ENCODE data around the gene MSANTD2.
A peak's percentile ranks its signal among the peaks of the same experiment; 100 is the strongest.

The MSANTD2 gene

DNA sequence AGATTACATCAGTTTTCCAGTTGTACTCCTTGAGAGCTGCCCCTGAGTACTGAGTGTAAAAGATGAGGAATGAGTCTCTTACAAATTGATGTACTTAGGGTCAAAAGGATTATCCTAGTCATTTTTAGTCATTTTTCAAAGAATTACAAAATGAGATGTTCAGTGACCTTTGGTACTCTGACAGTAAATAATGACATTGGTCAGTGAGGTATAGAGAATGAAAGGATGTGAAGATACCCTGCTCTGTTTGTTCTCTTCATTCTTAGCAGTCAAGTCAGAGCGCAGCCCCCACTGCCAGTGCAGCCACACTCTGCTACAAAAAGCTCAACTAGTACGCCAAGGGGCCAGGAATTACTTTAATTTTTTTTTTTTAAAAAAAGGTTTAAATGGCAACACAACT, 34.0 kb downstream of the MSANTD2 start:
- no peak overlapping the region for H3K9ac ChIP-seq (ENCODE audit: low read depth, low read length)
- H3K36me3 ChIP-seq (ENCODE audit: insufficient read depth, low read depth, low read length), result peaks cover 54% of the 10 kb centered on the region
- H3K4me1 ChIP-seq (ENCODE audit: insufficient read depth, low read length), result no peaks in the 10 kb centered on the region
- H3K9me3 ChIP-seq (ENCODE audit: insufficient read depth, low read depth, low read length), result no peaks in the 10 kb centered on the region
- H3K27ac ChIP-seq (ENCODE audit: low read length), result no peak overlapping the region
- no peak overlapping the region for H3K4me3 ChIP-seq (ENCODE audit: low read length)
- peaks cover 24% of the 10 kb centered on the region for H3K27me3 ChIP-seq (ENCODE audit: insufficient read depth, low read length)

DNA sequence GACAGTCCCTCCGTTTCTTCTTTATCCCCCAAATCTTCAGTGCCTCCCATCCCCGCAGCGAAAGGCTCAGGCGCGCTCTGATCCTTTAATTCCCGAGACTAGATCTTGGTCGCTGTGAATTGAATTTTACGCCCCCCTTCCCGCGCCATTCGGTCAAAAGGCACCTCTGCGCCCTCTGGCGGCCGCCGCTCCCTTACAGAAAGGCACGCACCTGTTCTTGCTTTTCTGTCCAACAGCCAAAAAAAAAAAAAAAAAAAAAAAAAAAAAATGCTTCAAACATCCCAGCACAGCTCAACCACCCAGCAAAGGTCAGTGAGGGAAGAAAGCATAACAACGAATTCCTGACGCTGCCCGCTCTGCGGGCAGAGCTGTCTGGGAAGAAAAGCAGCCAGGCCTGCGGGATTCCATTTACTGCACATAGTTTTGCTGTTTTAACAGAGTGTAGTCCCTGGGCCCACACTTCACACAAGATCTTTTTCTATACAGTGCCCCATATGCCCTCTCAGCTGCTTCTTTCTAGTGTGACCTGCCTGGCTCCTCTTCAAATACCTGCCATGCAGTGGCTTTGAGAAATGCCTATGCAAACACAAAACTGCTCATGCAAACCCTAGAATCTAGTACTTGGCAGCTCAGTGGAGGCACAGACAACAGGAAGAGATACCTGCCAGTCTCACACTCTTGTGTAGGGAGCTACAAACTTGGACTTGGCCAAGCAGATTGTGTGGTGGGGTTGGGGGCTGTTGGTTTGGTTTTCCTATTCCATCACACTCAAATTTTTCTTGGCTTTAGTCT, 36.9 kb downstream of the MSANTD2 start:
- H3K4me3 ChIP-seq (ENCODE audit: low read length), result peak overlapping the region; percentile 69

DNA sequence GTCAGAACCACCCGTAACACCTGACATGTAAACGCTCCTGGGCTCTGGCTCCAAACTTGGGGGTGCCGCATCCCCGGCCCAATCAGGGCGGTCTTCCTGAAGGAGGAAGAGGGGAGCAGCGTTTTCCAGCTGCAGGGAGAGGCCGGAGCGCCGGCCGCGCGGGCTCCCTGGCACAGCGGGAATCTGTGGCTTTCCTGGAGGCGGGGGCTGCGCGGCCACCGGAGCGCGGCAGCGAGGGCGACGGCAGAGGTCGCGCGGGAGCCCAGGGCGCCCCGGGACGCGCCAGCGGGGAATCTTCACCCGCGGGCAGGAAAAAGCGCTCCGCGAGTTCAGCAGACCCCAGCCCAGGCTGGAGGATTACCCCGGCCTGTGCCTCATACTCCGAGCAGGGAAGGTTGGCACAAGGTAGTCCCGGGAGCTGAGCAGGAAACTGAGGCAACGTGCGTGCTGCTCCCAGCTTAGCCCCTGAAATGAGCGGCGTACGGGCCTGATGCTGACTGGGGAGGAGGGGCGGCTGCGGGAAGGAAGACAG, 37.5 kb downstream of the MSANTD2 start:
- Histone ChIP-seq H3K36me3 (ENCODE audit: insufficient read depth, low read depth, low read length) (peaks cover 28% of the 10 kb centered on the region), H3K4me3 (ENCODE audit: low read length) (peak overlapping the region; percentile 69), H3K27ac (ENCODE audit: low read length) (no peak overlapping the region), H3K9ac (ENCODE audit: low read depth, low read length) (no peak overlapping the region), H3K4me1 (ENCODE audit: insufficient read depth, low read length) (peaks cover 18% of the 10 kb centered on the region; the same call in 1 of the 2 replicates), H3K9me3 (ENCODE audit: insufficient read depth, low read depth, low read length) (no peaks in the 10 kb centered on the region), H3K27me3 (ENCODE audit: insufficient read depth, low read length) (peaks cover 59% of the 10 kb centered on the region)

More for the DNA sequence above, 36.9 kb downstream of the MSANTD2 start:
- H3K9ac ChIP-seq (ENCODE audit: low read depth, low read length), result no peak overlapping the region
- peaks cover 33% of the 10 kb centered on the region for H3K36me3 ChIP-seq (ENCODE audit: insufficient read depth, low read depth, low read length)
- peaks cover 14% of the 10 kb centered on the region; the same call in 1 of the 2 replicates for H3K4me1 ChIP-seq (ENCODE audit: insufficient read depth, low read length)
- no peaks in the 10 kb centered on the region for H3K9me3 ChIP-seq (ENCODE audit: insufficient read depth, low read depth, low read length)
- H3K27ac ChIP-seq (ENCODE audit: low read length), result no peak overlapping the region
- peaks cover 52% of the 10 kb centered on the region for H3K27me3 ChIP-seq (ENCODE audit: insufficient read depth, low read length)

DNA sequence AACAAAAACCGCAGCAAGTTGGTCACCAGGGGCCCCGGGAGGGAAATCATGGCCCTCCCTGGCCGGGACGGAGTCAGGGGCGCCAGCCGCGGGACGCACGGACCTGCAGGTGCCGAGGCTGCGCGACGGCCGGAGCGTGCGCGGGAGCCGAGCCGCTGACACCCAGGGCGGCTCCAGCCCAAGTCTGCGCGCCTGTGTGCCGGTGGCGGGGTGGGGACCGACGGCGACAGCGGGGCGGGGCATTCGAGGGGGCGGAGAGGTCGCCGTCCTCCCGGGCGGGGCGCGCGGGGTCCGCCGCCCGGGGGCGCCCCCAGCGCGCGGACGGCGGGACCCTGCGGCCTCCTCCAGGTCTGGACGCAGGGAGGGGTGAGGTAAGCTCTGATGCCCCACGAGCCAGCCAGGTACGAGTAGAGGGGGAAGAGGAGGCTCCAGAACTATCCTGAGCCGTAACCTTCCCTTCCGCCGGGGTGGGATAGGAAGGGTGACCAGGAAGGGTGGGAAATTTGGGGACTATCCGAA, 38.0 kb downstream of the MSANTD2 start, which contains the start of gene ESAM:
ESAM (minus strand) TSS at position 186 of the 519 bp plus-strand sequence; CDS start at position 50, 136 bp downstream.
- H3K4me3 ChIP-seq (ENCODE audit: low read length), result peak within 1 kb of the TSS; percentile 69
- H3K9me3 ChIP-seq (ENCODE audit: insufficient read depth, low read depth, low read length), result no peaks in the 10 kb centered on the region
- no peak within 1 kb of the TSS for H3K27ac ChIP-seq (ENCODE audit: low read length)
- no peak within 1 kb of the TSS for H3K9ac ChIP-seq (ENCODE audit: low read depth, low read length)
- peaks cover 23% of the 10 kb centered on the region for H3K36me3 ChIP-seq (ENCODE audit: insufficient read depth, low read depth, low read length)
- H3K27me3 ChIP-seq (ENCODE audit: insufficient read depth, low read length), result peaks cover 64% of the 10 kb centered on the region
- H3K4me1 ChIP-seq (ENCODE audit: insufficient read depth, low read length), result peaks cover 19% of the 10 kb centered on the region; the same call in 1 of the 2 replicates

DNA sequence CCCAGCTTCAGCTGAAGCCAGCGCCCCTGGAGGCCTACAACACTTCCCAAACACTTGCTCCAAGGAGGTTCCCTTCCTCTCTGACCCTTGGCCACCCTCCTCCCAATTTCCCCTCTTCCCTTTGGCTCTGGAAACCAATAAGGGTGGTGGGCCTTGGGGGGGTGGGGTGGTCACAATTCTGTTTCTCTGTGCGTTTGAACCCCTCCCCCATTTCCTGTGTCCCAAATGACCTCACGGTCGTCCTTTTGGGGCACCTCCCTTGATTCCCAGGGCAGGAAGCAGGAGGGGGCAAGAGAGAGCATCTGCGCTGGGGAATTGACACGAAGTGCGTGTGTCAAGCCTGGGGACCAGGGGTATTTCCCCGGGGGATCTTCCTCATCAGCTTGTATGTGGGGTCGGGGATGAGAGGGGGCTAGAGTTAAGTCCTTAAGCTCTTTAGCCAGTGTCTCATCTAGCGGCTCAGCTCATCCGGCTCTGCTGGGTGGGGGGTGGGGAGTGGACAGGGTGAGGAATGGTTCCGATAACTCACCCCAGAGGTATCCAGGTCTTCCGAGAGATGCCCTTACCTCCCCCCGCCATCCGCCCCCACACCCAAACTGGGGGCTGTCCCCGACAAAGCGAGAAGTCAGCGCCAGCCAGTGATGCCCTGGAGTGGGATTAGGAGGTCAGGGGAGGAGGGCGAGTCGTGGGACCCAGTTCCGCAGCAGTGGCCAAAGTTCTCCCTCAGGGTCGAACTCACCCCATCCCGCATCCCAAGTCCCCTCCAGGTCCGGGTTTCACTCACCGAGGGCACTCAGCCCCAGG, 38.7 kb downstream of the MSANTD2 start:
- Histone ChIP-seq H3K4me3 (ENCODE audit: low read length) (peak overlapping the region; percentile 69), H3K4me1 (ENCODE audit: insufficient read depth, low read length) (peaks cover 19% of the 10 kb centered on the region; the same call in 1 of the 2 replicates), H3K27ac (ENCODE audit: low read length) (no peak overlapping the region), H3K9me3 (ENCODE audit: insufficient read depth, low read depth, low read length) (no peaks in the 10 kb centered on the region), H3K36me3 (ENCODE audit: insufficient read depth, low read depth, low read length) (peaks cover 17% of the 10 kb centered on the region), H3K9ac (ENCODE audit: low read depth, low read length) (no peak overlapping the region), H3K27me3 (ENCODE audit: insufficient read depth, low read length) (peaks cover 70% of the 10 kb centered on the region)

DNA sequence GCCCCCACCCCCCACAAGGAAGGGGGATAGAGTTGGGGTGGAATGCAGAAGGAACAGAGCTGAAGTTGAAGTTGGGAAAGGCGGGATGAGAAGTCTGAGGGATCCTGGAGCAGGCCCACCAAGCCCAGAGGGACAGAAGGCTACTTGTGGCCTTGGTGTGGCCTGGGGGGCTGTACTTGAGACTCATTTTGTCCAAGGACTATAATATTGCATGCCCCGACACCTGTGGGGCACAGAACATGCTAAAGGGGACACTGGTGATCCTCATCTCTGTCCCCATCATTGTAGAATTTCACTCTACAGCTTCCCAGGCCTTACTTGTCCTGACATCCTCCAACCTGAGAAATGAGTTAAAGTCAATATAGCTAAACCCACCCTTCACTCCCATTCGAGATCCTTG, 39.4 kb downstream of the MSANTD2 start:
- no peak overlapping the region for H3K27ac ChIP-seq (ENCODE audit: low read length)
- peaks cover 77% of the 10 kb centered on the region for H3K27me3 ChIP-seq (ENCODE audit: insufficient read depth, low read length)
- H3K4me3 ChIP-seq (ENCODE audit: low read length), result no peak overlapping the region
- H3K36me3 ChIP-seq (ENCODE audit: insufficient read depth, low read depth, low read length), result peaks cover 12% of the 10 kb centered on the region
- peaks cover 19% of the 10 kb centered on the region; the same call in 1 of the 2 replicates for H3K4me1 ChIP-seq (ENCODE audit: insufficient read depth, low read length)
- no peak overlapping the region for H3K9ac ChIP-seq (ENCODE audit: low read depth, low read length)
- H3K9me3 ChIP-seq (ENCODE audit: insufficient read depth, low read depth, low read length), result no peaks in the 10 kb centered on the region

DNA sequence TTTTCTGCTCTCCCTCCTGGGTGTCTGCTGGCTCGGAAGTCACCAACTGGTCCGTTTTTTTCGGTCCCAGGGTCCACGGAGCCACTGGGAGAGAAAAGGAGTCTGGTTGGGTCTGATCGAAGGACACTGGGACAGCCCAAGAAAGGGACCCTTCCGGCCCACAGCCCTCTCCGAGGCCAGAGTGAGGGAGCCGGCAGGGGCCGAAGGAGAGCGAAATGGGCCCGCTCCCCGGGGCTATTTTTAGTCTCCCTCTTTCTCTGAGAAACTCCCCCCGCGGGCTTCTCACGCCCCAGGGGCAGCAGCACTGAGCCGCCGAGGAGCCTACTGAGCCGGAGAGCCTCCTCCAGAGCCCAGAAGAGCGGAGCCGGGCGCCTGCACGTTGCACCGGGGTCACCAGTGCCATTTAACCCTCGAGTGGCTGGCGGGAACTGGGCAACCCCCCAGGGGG, 40.0 kb downstream of the MSANTD2 start:
- H3K4me1 ChIP-seq (ENCODE audit: insufficient read depth, low read length), result peaks cover 19% of the 10 kb centered on the region; the same call in 1 of the 2 replicates
- peak overlapping the region; percentile 36; the same call in 1 of the 2 replicates for H3K4me3 ChIP-seq (ENCODE audit: low read length)
- H3K27me3 ChIP-seq (ENCODE audit: insufficient read depth, low read length), result peaks cover 83% of the 10 kb centered on the region
- H3K27ac ChIP-seq (ENCODE audit: low read length), result no peak overlapping the region
- H3K9me3 ChIP-seq (ENCODE audit: insufficient read depth, low read depth, low read length), result no peaks in the 10 kb centered on the region
- H3K36me3 ChIP-seq (ENCODE audit: insufficient read depth, low read depth, low read length), result peaks cover 10% of the 10 kb centered on the region
- H3K9ac ChIP-seq (ENCODE audit: low read depth, low read length), result no peak overlapping the region

DNA sequence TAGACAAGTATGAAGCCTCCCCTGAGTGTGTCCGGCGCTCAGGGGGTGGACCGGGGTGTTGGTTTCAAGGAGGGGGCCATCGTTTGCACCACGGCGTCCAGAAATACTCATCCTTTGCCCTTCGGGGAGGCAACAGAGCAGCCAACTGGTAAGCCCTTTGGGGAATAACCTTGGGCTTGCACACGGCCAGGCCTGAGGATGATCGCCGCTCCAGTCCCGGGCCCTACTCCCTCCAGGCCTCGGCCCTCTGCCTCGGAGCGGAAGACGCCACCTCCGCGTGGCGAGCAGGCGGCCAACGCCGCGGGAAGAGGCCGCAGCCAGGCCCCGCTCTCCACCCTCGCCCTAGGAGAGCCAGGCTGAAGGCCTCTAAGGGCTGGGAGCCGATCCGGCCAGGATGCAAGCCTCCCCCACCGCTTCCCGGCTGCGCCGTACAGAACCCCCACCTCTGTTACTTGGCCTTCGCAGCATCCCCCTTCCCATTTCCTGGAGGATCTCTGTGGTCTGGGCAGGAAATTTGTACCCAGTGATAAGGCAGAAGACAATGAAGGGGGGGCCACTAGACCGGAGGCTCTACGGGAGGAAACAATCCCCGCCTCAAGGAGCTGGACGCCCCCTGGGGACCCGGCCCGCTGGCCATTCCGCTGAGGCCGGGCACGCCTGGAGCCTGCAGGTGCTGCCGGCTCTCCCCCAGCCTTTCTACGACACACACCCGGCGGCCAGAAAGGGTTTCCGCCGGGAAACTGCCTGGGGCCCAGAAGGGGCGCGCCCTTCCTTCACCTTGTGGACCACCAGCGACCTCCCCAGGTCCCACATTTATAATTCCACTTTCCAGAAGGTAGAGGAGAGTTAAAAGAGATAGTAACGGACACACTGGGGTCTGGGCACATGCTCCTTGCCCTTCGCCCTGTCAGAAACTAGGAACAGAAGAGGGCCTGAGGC, 40.7 kb downstream of the MSANTD2 start:
- H3K9me3 ChIP-seq (ENCODE audit: insufficient read depth, low read depth, low read length), result no peaks in the 10 kb centered on the region
- H3K27ac ChIP-seq (ENCODE audit: low read length), result no peak overlapping the region
- H3K4me3 ChIP-seq (ENCODE audit: low read length), result peak overlapping the region; percentile 54; the same call in 1 of the 2 replicates
- peaks cover 3% of the 10 kb centered on the region for H3K36me3 ChIP-seq (ENCODE audit: insufficient read depth, low read depth, low read length)
- H3K9ac ChIP-seq (ENCODE audit: low read depth, low read length), result no peak overlapping the region
- H3K27me3 ChIP-seq (ENCODE audit: insufficient read depth, low read length), result peaks cover 90% of the 10 kb centered on the region
- H3K4me1 ChIP-seq (ENCODE audit: insufficient read depth, low read length), result peaks cover 19% of the 10 kb centered on the region; the same call in 1 of the 2 replicates

DNA sequence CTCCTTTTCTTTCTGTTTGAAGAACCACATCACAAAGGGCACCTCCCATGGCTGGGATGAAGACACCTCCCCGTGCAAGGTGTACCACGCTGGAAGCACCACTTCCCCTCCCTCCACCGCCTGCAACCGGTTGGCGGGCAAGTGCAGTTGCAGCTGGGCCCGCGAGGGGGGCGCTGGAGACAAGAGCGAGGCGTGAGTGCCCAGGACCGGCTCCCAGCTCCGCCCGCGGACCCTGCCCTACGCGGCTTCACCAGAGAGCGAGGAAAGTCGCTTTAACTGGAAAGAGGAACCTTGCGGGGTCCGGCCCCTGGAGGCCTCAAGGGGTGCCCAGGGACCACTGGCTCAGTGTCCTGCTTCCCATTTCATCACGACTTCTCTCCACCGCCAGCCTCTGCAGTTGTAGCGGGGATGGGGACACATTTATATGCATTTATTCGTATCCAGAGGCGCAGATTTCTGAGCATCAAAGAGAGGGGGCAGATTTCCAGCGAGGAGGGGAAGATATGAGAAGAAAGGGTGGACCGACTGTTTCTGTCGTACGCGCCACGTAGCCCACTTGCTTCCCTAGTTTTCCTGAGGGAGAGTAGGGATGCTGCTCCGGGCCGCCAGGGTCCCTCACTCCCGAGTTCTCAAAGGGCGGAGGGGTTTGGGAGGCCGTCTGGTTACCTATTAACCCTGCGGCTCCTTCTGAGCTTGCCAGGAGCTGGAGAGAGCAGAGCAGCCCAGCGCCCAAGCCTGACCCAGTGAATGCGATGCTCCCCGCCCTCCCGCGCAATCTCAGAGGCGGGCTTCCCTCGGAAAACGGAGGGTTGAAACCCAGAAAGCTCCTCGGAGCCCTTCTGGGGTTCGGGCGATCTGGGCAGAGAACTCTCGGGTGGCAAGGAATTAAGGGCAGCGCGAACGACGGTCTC, 41.6 kb downstream of the MSANTD2 start:
- peak overlapping the region; percentile 54 for H3K4me3 ChIP-seq (ENCODE audit: low read length)
- H3K4me1 ChIP-seq (ENCODE audit: insufficient read depth, low read length), result peaks cover 19% of the 10 kb centered on the region; the same call in 1 of the 2 replicates

DNA sequence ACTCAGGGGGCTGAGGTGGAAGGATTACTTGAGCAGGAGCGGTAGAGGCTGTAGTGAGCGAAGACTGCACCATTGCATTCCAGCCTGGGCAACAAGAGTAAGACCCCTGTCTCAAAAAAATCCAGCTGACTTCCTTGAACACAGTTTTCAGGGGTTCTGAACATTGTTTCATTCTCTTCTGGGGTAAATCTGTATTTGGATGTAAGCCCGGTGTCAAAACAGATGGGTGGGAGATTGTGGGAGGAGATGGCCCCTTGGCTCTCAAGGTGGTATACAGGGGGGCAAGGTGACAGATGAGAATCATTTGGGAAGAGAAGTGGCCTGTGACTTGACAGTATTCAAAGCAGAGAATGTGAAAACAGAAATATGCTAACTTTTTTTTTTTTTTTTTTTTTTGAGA, 42.9 kb downstream of the MSANTD2 start:
- H3K9ac ChIP-seq (ENCODE audit: low read depth, low read length), result no peak overlapping the region
- H3K27me3 ChIP-seq (ENCODE audit: insufficient read depth, low read length), result peaks cover 100% of the 10 kb centered on the region
- no peak overlapping the region for H3K27ac ChIP-seq (ENCODE audit: low read length)
- no peak overlapping the region for H3K4me3 ChIP-seq (ENCODE audit: low read length)
- no peaks in the 10 kb centered on the region for H3K36me3 ChIP-seq (ENCODE audit: insufficient read depth, low read depth, low read length)
- H3K9me3 ChIP-seq (ENCODE audit: insufficient read depth, low read depth, low read length), result no peaks in the 10 kb centered on the region
- peaks cover 21% of the 10 kb centered on the region; the same call in 1 of the 2 replicates for H3K4me1 ChIP-seq (ENCODE audit: insufficient read depth, low read length)

More for the DNA sequence above, 41.6 kb downstream of the MSANTD2 start:
- H3K27ac ChIP-seq (ENCODE audit: low read length), result no peak overlapping the region
- no peaks in the 10 kb centered on the region for H3K9me3 ChIP-seq (ENCODE audit: insufficient read depth, low read depth, low read length)
- no peaks in the 10 kb centered on the region for H3K36me3 ChIP-seq (ENCODE audit: insufficient read depth, low read depth, low read length)
- peaks cover 99% of the 10 kb centered on the region for H3K27me3 ChIP-seq (ENCODE audit: insufficient read depth, low read length)
- H3K9ac ChIP-seq (ENCODE audit: low read depth, low read length), result no peak overlapping the region

Data from iPS-20b (cell line).